ENCODE data around the gene PHF20. TPM values are rescaled to one million over a fixed set of nuclear protein-coding genes. Genes with fewer than 3 reads are reported as not detected.

Gene PHF20
- total and polyA plus RNA-seq, 2 of the 8 experiments (the other 6 are each of a cell fraction or from before 2014, with no cell fraction given), result 25.6 to 70.1 TPM

- Histone ChIP-seq H2BK15ac (ENCODE audit: low read length) (no peak overlapping the region), H3K27me3 (replicated peaks in 1 of 4; ENCODE audit: control insufficient read depth in 3 of 4, extremely low read depth in 1 of 4, insufficient read depth in 3 of 4, low read length in 3 of 4) (no peaks in the 10 kb centered on the region), H3K4ac (replicated peaks; ENCODE audit: insufficient read length, low read depth, low read length) (no peak overlapping the region), H3K23ac (ENCODE audit: insufficient read length) (no peak overlapping the region), H3K79me2 (ENCODE audit: control insufficient read depth in 1 of 2, insufficient read depth in 2 of 2, low read length in 2 of 2) (0 out of 4 replicates have a peak, but pooled peaks cover 0 to 2% of the 10 kb centered on the region in 2 experiments), H2AFZ (ENCODE audit: low read length) (no peak overlapping the region), H4K5ac (ENCODE audit: insufficient read length, low read depth, low read length) (no peak overlapping the region), H3K9me3 (ENCODE audit: insufficient read depth in 2 of 2, low read depth in 1 of 2, low read length in 1 of 2) (no peaks in the 10 kb centered on the region), H2BK120ac (replicated peaks; ENCODE audit: low read depth, low read length) (no peak overlapping the region), H3K56ac (replicated peaks; ENCODE audit: insufficient read length, low read depth, low read length) (no peak overlapping the region), H3K18ac (ENCODE audit: extremely low read depth, low read length) (no peak overlapping the region), H3K14ac (ENCODE audit: insufficient read length) (no peak overlapping the region), H3K36me3 (ENCODE audit: control insufficient read depth in 2 of 4, insufficient read depth in 4 of 4, low read length in 3 of 4) (no peaks in the 10 kb centered on the region), H3K4me1 (replicated peaks in 1 of 4; ENCODE audit: control insufficient read depth in 3 of 4, insufficient read depth in 4 of 4, low read length in 3 of 4) (peaks cover 0 to 3% (median 0%) of the 10 kb centered on the region in 4 experiments; a peak in 1 of 7 replicates), H3K4me2 (ENCODE audit: insufficient read depth in 1 of 2, low read depth in 2 of 2, low read length in 2 of 2) (no peak overlapping the region), H4K91ac (replicated peaks; ENCODE audit: insufficient read length, low read length) (no peak overlapping the region), H3K9ac (replicated peaks in 1 of 4; ENCODE audit: extremely low read depth in 1 of 4, low read depth in 3 of 4, low read length in 3 of 4) (no peak overlapping the region), H3K4me3 (ENCODE audit: extremely low read depth in 1 of 4, insufficient read depth in 2 of 4, low read depth in 3 of 4, low read length in 4 of 4) (no peak overlapping the region), H2BK20ac (ENCODE audit: low read length) (no peak overlapping the region), H2AK5ac (ENCODE audit: low read depth, low read length) (no peak overlapping the region), H3K23me2 (ENCODE audit: low read depth, low read length) (0 out of 2 replicates have a peak, but pooled peaks cover 2% of the 10 kb centered on the region), H3K79me1 (ENCODE audit: low read depth, low read length) (no peaks in the 10 kb centered on the region), H4K8ac (ENCODE audit: extremely low read depth, insufficient read depth, low read length) (no peak overlapping the region), H2BK5ac (ENCODE audit: low read depth, low read length) (no peak overlapping the region), H4K20me1 (replicated peaks in 1 of 2; ENCODE audit: control insufficient read depth in 1 of 2, insufficient read depth in 2 of 2, low read length in 2 of 2) (peaks cover 1 to 2% of the 10 kb centered on the region in 2 experiments), H3K27ac (ENCODE audit: low read depth, low read length) (no peak overlapping the region), H2BK12ac (ENCODE audit: low read depth, low read length) (no peak overlapping the region)
- CTCF ChIA-PET (ENCODE audit: partially characterized antibody), result interaction anchor here (1.1 to 1.8 kb wide), 4 partner anchors 8 to 138 kb away, joined by 3 to 6 read pairs (median 4); no protein-coding TSS in a partner anchor
- POLR2A ChIA-PET (ENCODE audit: partially characterized antibody), result interaction anchor here (1.4 to 12.5 kb wide), 2 partner anchors 143 to 426 kb away, joined by 3 to 139 read pairs; partner anchors contain the start of genes CEP250 and RBM39
- 86% methylated on average over 1 of the region's 1 CpG; no CpG with 5 or more reads in 1 of the 2 experiments for WGBS, 2 experiments (ENCODE audit: extremely low coverage in 1 of 2, insufficient coverage in 1 of 2, insufficient read length in 1 of 2, insufficient replicate concordance in 2 of 2, low coverage in 1 of 2, low lambda C conversion rate in 2 of 2, missing lambda C conversion rate in 1 of 2)
- DNase-seq (ENCODE audit: low read depth in 1 of 2, low spot score in 2 of 2) (no peak), FAIRE-seq (no peak)
- TF ChIP-seq SP1 (IDR thresholded peaks at IDR 0.05; ENCODE audit: low read depth, low read length), result no peak
- TF ChIP-seq TAF1 (IDR thresholded peaks at IDR 0.05; ENCODE audit: low read depth, low read length), result no peak
Observed at GRCh38 chr20:35881676-35882075, 109.9 kb downstream of the PHF20 start.
